Endothelial cell of umbilical vein (primary cell): ENCODE results near the gene ZNF581. TPM values are rescaled to one million over a fixed set of nuclear protein-coding genes. Genes with fewer than 3 reads are reported as not detected.

Source experiments
- BruUV-seq: library from RNA; stranded (reverse); fragments of 400-500 nt; replicated peaks from 2 replicates; lab custom pipeline; 2021; lab: Mats Ljungman, UMichigan
- CTCF ChIA-PET: fragments of 300-600, 350-600 bp; sonication (Branson Sonifier 250); formaldehyde crosslinking; loops from one replicate; lab custom pipeline; 2021; ENCODE audit warnings: antibody characterized with exemption, inconsistent platforms; lab: Charles Lee
- POLR2A ChIA-PET: fragments of 300-600, 350-600 bp; sonication (Branson Sonifier 250); formaldehyde crosslinking; loops from one replicate; lab custom pipeline; 2021; ENCODE audit warnings: antibody characterized with exemption, inconsistent platforms; lab: Charles Lee
- DNase-seq: peaks from one replicate; pipeline ENCODE4 v3.0.0-alpha.2; 2011; ENCODE audit warnings: low read depth, low spot score
- FAIRE-seq: peaks from 2 replicates; lab custom pipeline; 2011; peaks lifted over from hg19 to GRCh38; lab: Jason Lieb, UNC
- H2AFZ ChIP-seq: 2 replicates; pipeline ENCODE4 v1.6.0; 2012; ENCODE audit warnings: low read depth, low read length, control low read depth, inconsistent platforms
- H3K27ac ChIP-seq: 2 replicates; pipeline ENCODE4 v1.5.1; 2011; ENCODE audit warnings: low read depth, mild to moderate bottlenecking, control low read depth, low read length, moderate library complexity; ENCODE audit not compliant: insufficient read depth
- H3K27me3 ChIP-seq, 2 experiments: 2 replicates each; pipeline versions ENCODE4 v1.6.0 to v1.6.1; 2011; ENCODE audit warnings: low read length in 2 of 2, mixed read lengths in 1 of 2; ENCODE audit not compliant: control insufficient read depth in 2 of 2, insufficient read depth in 2 of 2
- H3K36me3 ChIP-seq, 2 experiments: 2 replicates in 1 of 2; 3 replicates in 1 of 2; pipeline ENCODE4 v1.5.1; 2011; ENCODE audit warnings: low read length in 2 of 2, mild to moderate bottlenecking in 1 of 2, moderate library complexity in 1 of 2; ENCODE audit not compliant: control insufficient read depth in 2 of 2, insufficient read depth in 2 of 2; ENCODE audit errors: extremely low read depth in 1 of 2
- H3K4me1 ChIP-seq: 3 replicates; pipeline ENCODE4 v1.5.1; 2011; ENCODE audit warnings: mild to moderate bottlenecking, low read length; ENCODE audit not compliant: control insufficient read depth, insufficient read depth; ENCODE audit errors: extremely low read depth
- H3K4me2 ChIP-seq: 2 replicates; pipeline ENCODE4 v1.6.1; 2011; ENCODE audit warnings: low read length, control low read depth, mixed read lengths; ENCODE audit not compliant: insufficient read depth
- H3K4me3 ChIP-seq, 3 experiments: fragments of 200-600 bp in 1 of 3; sonication (generic), shearing (Covaris generic) in 1 of 3; replicated peaks in 1 of 3; 2 replicates each; pipeline ENCODE4 v1.5.1; 2011 to 2016; ENCODE audit warnings: control low read depth in 3 of 3, low read length in 3 of 3, mild to moderate bottlenecking in 2 of 3, inconsistent platforms in 1 of 3, low read depth in 1 of 3, moderate library complexity in 1 of 3; ENCODE audit not compliant: insufficient read depth in 1 of 3
- H3K79me2 ChIP-seq: 2 replicates; pipeline ENCODE4 v1.6.0; 2012; ENCODE audit warnings: low read length, inconsistent platforms; ENCODE audit not compliant: control insufficient read depth, insufficient read depth
- H3K9ac ChIP-seq: replicated peaks from 2 replicates; pipeline ENCODE3; 2011; ENCODE audit warnings: low read length, control low read depth; ENCODE audit not compliant: insufficient read depth; ENCODE audit errors: extremely low read depth
- H3K9me1 ChIP-seq: replicated peaks from 3 replicates; pipeline ENCODE4 v1.6.0; 2011; ENCODE audit warnings: mild to moderate bottlenecking, low read length; ENCODE audit not compliant: control insufficient read depth, insufficient read depth; ENCODE audit errors: extremely low read depth
- H3K9me3 ChIP-seq: replicated peaks from 2 replicates; pipeline ENCODE4 v1.5.1; 2012; ENCODE audit warnings: low read length, inconsistent platforms; ENCODE audit not compliant: control insufficient read depth, insufficient read depth
- H4K20me1 ChIP-seq: replicated peaks from 2 replicates; pipeline ENCODE3; 2011; ENCODE audit warnings: mild to moderate bottlenecking, low read length; ENCODE audit not compliant: control insufficient read depth, insufficient read depth; ENCODE audit errors: extremely low read depth
- CTCF ChIP-seq, 2 donors: IDR thresholded peaks; 1 replicate in 1 of 2; 2 replicates in 1 of 2; pipeline ENCODE4 v1.5.1; 2011; ENCODE audit warnings: low read length in 2 of 2, mild to moderate bottlenecking in 2 of 2, moderate library complexity in 2 of 2, control low read depth in 1 of 2, inconsistent platforms in 1 of 2, low read depth in 1 of 2; ENCODE audit not compliant: insufficient read depth in 1 of 2; ENCODE audit errors: extremely low read depth in 1 of 2
- FOS ChIP-seq: IDR thresholded peaks from 2 replicates; pipeline ENCODE4 v1.6.1; 2011; ENCODE audit warnings: mild to moderate bottlenecking, low read length, moderate library complexity, borderline replicate concordance; ENCODE audit not compliant: insufficient read depth
- JUN ChIP-seq: IDR thresholded peaks from 2 replicates; pipeline ENCODE4 v1.6.1; 2011; ENCODE audit warnings: borderline replicate concordance, low read depth; ENCODE audit not compliant: insufficient read length, insufficient read depth
- MAX ChIP-seq: IDR thresholded peaks from 2 replicates; pipeline ENCODE4 v1.6.1; 2011; ENCODE audit not compliant: insufficient read depth, insufficient read length
- MYC ChIP-seq: IDR thresholded peaks from one replicate; pipeline ENCODE4 v1.6.1; 2011; ENCODE audit warnings: mild to moderate bottlenecking, low read depth, low read length
- POLR2A ChIP-seq: IDR thresholded peaks from 2 replicates; pipeline ENCODE4 v1.6.1; 2012; ENCODE audit warnings: low read depth, mild to moderate bottlenecking, control low read depth, low read length
- dilution Hi-C: fragments of 300-500 bp; cut with MboI; formaldehyde crosslinking; loops from one replicate; pipeline ENCODE4 v1.15.0; 2019; ENCODE audit warnings: low sequenced_read_pairs; ENCODE audit not compliant: extremely low pct_ligation_motif_present
- intact Hi-C: fragments of 100-400 bp; cut with micrococcal nuclease; formaldehyde crosslinking; loops from one replicate; pipeline ENCODE4 v1.10.0; 2022
- polyA plus RNA-seq, 4 experiments: library from polyadenylated mRNA; depleted of rRNA in 3 of 4; stranded (reverse) in 3 of 4; unstranded in 1 of 4; fragments of >200 nt; gene quantifications; 2 replicates each; pipeline versions ENCODE4 v1.2.1 to v1.2.3, GENCODE V29; 2011 to 2012; ENCODE audit warnings: missing spikeins in 1 of 4
- total RNA-seq: library from RNA; stranded (reverse); gene quantifications from 2 replicates; pipeline ENCODE4 v1.2.3, GENCODE V29; 2021

Gene ZNF581
- total and polyA plus RNA-seq, 2 donors (not counting 3 experiments of a cell fraction or from before 2014, with no cell fraction given), result 31.4 to 32.3 TPM

DNA sequence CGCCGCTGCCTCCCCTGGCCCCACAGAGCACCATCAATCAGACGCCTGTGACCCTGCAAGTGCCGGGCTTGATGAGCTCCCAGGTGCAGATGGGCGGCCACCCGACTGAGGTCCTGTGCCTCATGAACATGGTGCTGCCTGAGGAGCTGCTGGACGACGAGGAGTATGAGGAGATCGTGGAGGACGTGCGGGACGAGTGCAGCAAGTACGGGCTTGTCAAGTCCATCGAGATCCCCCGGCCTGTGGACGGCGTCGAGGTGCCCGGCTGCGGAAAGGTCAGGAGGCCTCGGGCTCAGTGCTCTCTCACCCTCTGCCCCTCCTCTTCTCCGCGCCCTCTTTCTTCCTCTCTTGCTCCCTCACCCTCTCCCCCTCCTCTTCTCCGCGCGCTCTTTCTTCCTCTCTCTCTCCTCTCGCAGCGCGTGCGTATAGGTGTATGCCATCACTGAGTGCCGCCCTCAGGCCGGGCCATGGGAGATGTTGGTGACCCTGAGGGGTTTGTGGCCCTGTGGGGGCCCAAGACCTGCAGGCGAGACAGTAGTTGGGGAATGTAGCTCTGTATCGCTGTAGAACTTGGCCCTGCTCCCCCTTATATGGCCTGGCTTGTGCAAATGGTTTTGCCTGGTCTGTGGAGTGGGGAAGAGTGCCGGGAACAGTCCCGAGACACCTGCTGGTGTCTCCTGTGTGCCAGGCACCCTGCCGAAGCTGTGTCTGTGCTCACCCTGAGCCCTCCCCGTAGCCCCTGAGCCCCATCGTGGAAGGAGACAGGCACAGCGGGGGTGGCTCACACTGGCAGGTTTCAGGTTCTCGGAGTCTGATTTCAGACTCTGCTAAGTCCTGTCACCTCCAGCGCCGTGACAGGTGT is 26.2 kb downstream of the ZNF581 start:
- FAIRE-seq (no peak), DNase-seq (no peak)
- Histone ChIP-seq H3K27me3 (no peaks in the 10 kb centered on the region), H3K36me3 (peaks cover 18 to 50% of the 10 kb centered on the region in 2 experiments), H3K4me2 (no peak overlapping the region), H3K9ac (no peak overlapping the region), H3K79me2 (peaks cover 78% of the 10 kb centered on the region), H3K9me1 (no peaks in the 10 kb centered on the region), H3K4me3 (no peak overlapping the region), H2AFZ (no peak overlapping the region), H3K9me3 (no peaks in the 10 kb centered on the region), H4K20me1 (peaks cover 5% of the 10 kb centered on the region), H3K27ac (no peak overlapping the region), H3K4me1 (peaks cover 7% of the 10 kb centered on the region)
- CTCF ChIA-PET, result interaction anchor here (0.6 to 3.8 kb wide), 2 partner anchors 37 to 702 kb away, joined by 3 to 52 read pairs; no protein-coding TSS in a partner anchor
- no TSS peak for BruUV-seq
- intact Hi-C loops, result no loop called here
- TF ChIP-seq POLR2A, result no peak
- no peak for TF ChIP-seq FOS
- TF ChIP-seq CTCF (IDR thresholded peaks at IDR 0.05; ENCODE audit: extremely low read depth in 1 of 2, insufficient read depth in 1 of 2, low read depth in 1 of 2, low read length in 2 of 2), result no peak
- TF ChIP-seq MAX, result no peak
- TF ChIP-seq JUN, result no peak
- TF ChIP-seq MYC, result no peak
- POLR2A ChIA-PET, result no interaction called here
- dilution Hi-C loops, result no loop called here
